Measurements from ENCODE around the gene RIPOR3. TPM values are rescaled to one million over a fixed set of nuclear protein-coding genes. Genes with fewer than 3 reads are reported as not detected.
A peak's percentile ranks its signal among the peaks of the same experiment; 100 is the strongest.

Gene RIPOR3
- total and polyA plus RNA-seq, 4 donors = 4.3 to 9.9 (median 7.7) TPM

- H3K9ac ChIP-seq (ENCODE audit: insufficient read depth in 1 of 2, low read length in 2 of 2) = no peak overlapping the region
- peak overlapping the region in 1 of 2 donors; percentile 66 for H3K27ac ChIP-seq (ENCODE audit: low read depth in 1 of 2, low read length in 1 of 2)
- no peaks in the 10 kb centered on the region for H3K27me3 ChIP-seq (ENCODE audit: control insufficient read depth in 3 of 3, insufficient read depth in 3 of 3, low read length in 2 of 3)
- H3K9me3 ChIP-seq (ENCODE audit: control insufficient read depth in 4 of 4, insufficient read depth in 3 of 4, low read length in 3 of 4) = no peaks in the 10 kb centered on the region
- H3K4me1 ChIP-seq (ENCODE audit: control insufficient read depth in 5 of 5, insufficient read depth in 5 of 5, low read length in 5 of 5) = peaks cover 11 to 47% (median 20%) of the 10 kb centered on the region in 5 donors
- ATAC-seq (ENCODE audit: insufficient read depth, low FRiP score) (no peak), DNase-seq (peak in 1 of 3 donors; percentile 45)
- peaks cover 0 to 10% (median 3%) of the 10 kb centered on the region in 4 donors for H3K36me3 ChIP-seq (ENCODE audit: control insufficient read depth in 4 of 4, insufficient read depth in 4 of 4, low read length in 4 of 4)
- TF ChIP-seq CTCF (IDR thresholded peaks at IDR 0.05; ENCODE audit: control extremely low read depth, extremely low read depth) = no peak
- no peak overlapping the region for H3K4me3 ChIP-seq
- WGBS, 2 donors = 50 to 54% methylated on average over 5 of the region's 5 CpGs
These were observed 144.5 kb downstream of the RIPOR3 start for GRCh38 chr20:50546729-50547314.

DNA sequence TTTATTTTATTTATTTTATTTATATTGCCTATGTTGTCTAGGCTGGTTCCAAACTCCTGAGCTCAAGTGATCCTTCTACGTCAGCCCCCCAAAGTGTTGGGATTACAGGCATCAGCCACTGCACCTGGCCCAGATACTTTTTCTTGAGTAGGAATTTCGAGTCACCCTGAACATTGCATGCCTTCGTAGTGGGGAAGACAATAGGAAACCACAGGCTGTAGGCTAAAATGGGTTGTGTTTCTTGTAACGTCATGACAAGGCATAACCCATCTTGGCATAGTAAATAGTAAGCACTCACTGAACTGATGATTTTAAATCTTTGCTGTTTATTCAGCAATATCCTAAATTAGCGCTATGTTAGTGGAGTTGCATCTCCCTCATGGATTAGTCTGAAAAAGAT, 146.2 kb downstream of the RIPOR3 start:
- no peak overlapping the region for H3K27ac ChIP-seq (ENCODE audit: low read depth in 1 of 2, low read length in 1 of 2)
- no peak overlapping the region for H3K9ac ChIP-seq (ENCODE audit: insufficient read depth in 1 of 2, low read length in 2 of 2)
- no peak overlapping the region for H3K4me3 ChIP-seq
- no peaks in the 10 kb centered on the region for H3K27me3 ChIP-seq (ENCODE audit: control insufficient read depth in 3 of 3, insufficient read depth in 3 of 3, low read length in 2 of 3)
- DNase-seq = no peak
- peaks cover 0 to 10% (median 1%) of the 10 kb centered on the region in 4 donors for H3K36me3 ChIP-seq (ENCODE audit: control insufficient read depth in 4 of 4, insufficient read depth in 4 of 4, low read length in 4 of 4)
- no peak for TF ChIP-seq CTCF (IDR thresholded peaks at IDR 0.05; ENCODE audit: control extremely low read depth, extremely low read depth)
- H3K9me3 ChIP-seq (ENCODE audit: control insufficient read depth in 4 of 4, insufficient read depth in 3 of 4, low read length in 3 of 4) = no peaks in the 10 kb centered on the region
- H3K4me1 ChIP-seq (ENCODE audit: control insufficient read depth in 5 of 5, insufficient read depth in 5 of 5, low read length in 5 of 5) = peaks cover 12 to 42% (median 25%) of the 10 kb centered on the region in 5 donors
- 54 to 80% methylated on average over 5 of the region's 5 CpGs for WGBS, 2 donors
- ATAC-seq (ENCODE audit: insufficient read depth, low FRiP score) = no peak

DNA sequence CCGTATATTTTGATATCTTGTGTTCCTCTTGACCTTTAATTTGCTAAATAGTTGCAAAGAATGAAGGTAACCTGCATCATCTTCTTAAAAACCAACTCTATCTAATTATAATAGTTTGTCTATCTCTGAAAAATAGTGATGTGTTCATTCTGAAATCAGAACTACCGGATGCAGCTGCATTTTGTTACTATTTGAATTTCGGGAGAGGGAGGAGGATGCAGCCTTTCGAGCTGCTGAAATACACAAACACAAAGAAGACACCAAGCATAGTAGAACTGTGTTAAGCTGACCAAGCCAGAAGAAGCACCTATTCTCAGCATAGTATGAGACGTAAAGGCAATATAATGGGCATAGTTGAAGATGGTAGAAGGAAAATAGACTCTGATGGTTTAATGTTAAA, 148.0 kb downstream of the RIPOR3 start:
- peak in 2 of 3 donors; percentile 82 to 85 for DNase-seq
- H3K9me3 ChIP-seq (ENCODE audit: control insufficient read depth in 4 of 4, insufficient read depth in 3 of 4, low read length in 3 of 4) = no peaks in the 10 kb centered on the region
- WGBS, 2 donors = 54 to 62% methylated on average over 5 of the region's 5 CpGs
- TF ChIP-seq CTCF (IDR thresholded peaks at IDR 0.05; ENCODE audit: control extremely low read depth, extremely low read depth) = no peak
- H3K27me3 ChIP-seq (ENCODE audit: control insufficient read depth in 3 of 3, insufficient read depth in 3 of 3, low read length in 2 of 3) = no peaks in the 10 kb centered on the region
- H3K36me3 ChIP-seq (ENCODE audit: control insufficient read depth in 4 of 4, insufficient read depth in 4 of 4, low read length in 4 of 4) = peaks cover 0 to 3% (median 1%) of the 10 kb centered on the region in 4 donors
- peaks cover 9 to 39% (median 20%) of the 10 kb centered on the region in 5 donors for H3K4me1 ChIP-seq (ENCODE audit: control insufficient read depth in 5 of 5, insufficient read depth in 5 of 5, low read length in 5 of 5)
- no peak for ATAC-seq (ENCODE audit: insufficient read depth, low FRiP score)
- no peak overlapping the region for H3K4me3 ChIP-seq
- H3K9ac ChIP-seq (ENCODE audit: insufficient read depth in 1 of 2, low read length in 2 of 2) = no peak overlapping the region
- no peak overlapping the region for H3K27ac ChIP-seq (ENCODE audit: low read depth in 1 of 2, low read length in 1 of 2)

All from lung (tissue), 12 donors.